GM19240 (cell line): Measurements from ENCODE around the gene NANS.

Experiments
- DNase-seq: peaks from one replicate; pipeline ENCODE4 v3.0.0; 2011; ENCODE audit warnings: low spot score; ENCODE audit not compliant: insufficient read length

Gene NANS

DNA sequence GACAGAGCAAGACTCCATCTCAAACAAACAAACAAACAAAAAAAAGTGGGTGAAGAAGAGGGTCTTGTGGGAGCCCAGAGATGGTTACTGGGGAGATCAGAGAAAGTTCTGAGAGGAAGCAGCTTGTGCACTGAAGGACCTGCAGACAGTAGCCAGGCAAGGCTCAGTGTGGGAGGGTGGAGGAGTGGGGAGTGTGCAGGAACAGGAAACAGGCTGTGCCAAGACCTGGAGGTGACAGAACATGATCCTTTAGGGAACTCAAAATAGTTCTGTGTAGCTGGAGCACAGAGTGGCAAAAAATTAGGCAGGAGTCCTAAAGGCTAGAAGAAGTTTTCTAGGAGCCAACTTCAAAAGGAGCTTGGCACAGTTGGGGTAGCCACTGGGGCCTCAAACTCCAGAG, 19.2 kb upstream of the NANS start:
- DNase-seq: no peak

DNA sequence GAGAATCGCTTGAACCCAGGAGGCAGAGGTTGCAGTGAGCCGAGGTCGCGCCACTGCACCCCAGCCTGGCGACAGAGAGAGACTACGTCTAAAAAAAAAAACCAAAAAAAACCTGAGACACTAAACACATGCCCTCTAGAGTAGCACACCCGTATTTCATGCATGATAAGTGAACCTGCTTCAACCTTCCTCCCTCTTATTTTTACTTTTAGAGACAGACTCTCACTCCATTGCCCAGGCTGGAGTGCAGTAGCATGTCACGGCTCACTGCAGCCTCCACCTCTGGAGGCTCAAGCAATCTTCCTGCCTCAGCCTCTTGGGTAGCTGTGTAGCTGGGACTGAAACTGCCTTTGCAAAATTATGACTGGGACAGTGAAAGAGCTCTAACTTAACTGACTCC, 17.6 kb upstream of the NANS start:
- DNase-seq: no peak

DNA sequence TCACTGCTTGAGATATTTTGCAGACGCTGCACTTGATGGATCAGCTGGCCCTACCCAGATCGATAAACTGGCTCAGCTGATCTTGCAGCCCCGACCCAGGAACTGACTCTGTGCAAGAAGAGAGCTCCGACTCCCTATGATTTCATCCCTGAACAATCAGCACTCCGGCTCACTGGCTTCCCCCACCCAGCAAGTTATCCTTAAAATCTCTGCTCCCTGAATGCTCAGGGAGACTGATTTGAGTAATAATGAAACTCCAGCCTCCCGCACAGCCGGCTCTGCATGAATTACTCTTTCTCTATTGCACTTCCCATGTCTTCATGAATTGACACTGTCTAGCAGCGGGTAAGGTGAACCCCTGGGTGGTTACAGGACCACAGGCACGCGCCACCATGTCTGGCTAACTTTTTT, 16.9 kb upstream of the NANS start:
- DNase-seq: no peak

DNA sequence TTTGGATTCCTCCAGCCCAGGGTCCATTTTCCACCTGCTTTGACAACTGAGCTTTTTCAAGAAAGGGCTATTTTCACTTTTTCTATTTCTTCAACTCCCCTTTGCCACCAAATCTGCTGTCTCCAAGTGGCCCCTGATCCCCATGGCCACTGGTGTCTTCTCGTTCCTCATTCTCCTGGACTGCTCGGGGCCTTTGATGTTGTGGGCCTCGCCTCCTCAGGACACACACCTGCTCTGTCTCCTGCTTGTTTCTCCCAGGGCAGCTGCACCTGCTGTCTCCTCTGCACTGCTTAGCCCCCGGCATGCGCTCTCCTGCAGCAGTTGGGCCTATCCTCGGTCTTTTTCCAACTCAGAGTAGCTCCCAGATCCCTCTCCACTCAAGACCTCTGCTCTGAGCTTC, 16.3 kb upstream of the NANS start:
- no peak for DNase-seq

DNA sequence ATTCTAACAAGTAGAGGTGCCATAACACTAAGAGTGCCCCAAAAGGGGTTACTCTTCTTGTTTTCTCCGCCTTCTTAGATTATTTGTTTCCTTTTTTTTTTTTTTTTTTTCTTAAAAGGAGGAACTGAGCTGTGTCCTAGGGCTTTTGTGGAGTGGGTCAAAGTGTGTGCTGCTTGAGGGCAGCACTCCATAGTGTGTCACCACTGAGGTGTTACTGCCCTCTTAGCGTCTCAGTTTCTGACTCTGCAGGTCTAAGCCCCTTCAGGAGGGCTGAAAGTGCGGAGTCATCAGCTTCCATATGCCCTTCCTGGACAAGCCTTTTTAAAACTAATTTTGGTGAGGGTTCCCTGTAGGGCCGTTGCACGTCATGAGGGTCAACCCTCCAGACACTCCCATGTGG, 12.6 kb upstream of the NANS start:
- no peak for DNase-seq

DNA sequence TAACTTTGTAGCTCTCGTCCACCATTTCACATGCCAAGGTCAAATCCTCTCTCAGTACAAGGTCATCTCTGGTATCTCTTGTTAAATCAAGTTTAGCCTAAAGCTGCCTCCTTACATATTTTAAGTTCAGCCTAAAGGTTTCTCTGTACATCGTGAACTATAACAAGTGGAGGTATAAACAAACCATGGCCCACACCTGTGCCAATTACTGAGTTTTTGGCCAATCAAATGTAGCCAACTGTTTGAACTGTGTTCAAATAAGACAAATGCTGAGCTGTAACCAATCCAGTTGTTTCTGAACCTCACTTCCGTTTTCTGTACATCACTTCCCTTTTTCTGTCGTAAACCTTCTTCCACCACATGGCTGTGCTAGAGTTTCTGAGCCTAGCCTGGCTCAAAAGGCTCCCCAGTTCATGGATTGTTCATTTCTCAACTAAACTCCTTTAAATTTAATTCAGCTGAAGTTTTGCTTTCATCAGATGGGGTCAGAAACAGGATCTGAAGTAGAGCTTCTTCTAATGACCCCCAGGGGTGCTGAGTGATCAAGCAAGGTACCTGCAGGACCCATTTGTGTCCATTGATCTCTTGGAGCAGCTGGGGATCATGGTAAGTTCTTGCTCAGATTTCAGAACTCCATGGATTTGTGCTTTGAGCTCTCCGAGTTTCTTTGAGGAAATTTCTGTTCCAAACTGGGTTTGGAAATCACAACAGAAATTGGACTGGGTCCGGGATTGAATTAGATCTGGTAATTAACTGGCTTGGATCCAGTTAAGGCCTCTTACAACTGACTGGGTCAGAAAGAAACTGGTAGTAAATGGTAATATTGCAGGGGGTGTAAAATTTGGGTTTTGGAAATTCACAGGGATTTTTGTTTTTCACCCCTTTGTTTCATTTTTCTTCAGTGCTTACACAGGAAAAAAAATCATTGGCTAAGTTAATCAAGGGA, 11.0 kb upstream of the NANS start:
- DNase-seq: no peak

DNA sequence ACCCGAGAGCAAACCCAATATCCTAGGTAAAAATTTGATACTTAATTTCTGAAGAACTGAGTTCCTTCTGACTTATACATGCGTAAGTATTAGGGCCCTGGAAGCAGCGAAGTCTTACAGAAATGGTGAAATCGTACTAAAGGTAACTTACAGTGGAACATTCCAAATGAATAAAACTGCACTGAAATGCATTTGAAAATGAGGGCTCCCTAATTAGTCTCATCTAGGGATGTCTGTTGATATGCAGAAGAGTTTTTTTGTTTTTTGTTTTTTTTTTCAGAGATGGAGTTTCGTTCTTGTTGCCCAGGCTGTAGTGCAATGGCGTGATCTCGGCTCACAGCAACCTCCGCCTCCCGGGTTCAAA, 10.4 kb upstream of the NANS start:
- no peak for DNase-seq

DNA sequence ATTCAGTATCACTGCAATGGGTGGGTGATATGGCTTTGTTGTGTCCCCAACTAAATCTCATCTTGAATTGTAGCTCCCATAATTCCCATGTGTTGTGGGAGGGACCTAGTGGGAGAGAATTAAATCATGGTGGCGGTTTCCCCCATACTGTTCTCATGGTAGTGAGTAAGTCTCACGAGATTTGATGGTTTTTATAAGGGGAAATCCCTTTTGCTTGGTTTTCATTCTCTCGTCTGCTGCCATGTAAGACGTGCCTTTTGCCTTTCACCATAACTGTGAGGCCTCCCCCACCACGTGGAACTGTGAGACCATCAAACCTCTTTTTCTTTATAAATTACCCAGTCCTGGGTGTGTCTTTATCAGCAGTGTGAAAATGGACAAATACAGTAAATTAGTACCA, 9.5 kb upstream of the NANS start:
- DNase-seq: no peak

DNA sequence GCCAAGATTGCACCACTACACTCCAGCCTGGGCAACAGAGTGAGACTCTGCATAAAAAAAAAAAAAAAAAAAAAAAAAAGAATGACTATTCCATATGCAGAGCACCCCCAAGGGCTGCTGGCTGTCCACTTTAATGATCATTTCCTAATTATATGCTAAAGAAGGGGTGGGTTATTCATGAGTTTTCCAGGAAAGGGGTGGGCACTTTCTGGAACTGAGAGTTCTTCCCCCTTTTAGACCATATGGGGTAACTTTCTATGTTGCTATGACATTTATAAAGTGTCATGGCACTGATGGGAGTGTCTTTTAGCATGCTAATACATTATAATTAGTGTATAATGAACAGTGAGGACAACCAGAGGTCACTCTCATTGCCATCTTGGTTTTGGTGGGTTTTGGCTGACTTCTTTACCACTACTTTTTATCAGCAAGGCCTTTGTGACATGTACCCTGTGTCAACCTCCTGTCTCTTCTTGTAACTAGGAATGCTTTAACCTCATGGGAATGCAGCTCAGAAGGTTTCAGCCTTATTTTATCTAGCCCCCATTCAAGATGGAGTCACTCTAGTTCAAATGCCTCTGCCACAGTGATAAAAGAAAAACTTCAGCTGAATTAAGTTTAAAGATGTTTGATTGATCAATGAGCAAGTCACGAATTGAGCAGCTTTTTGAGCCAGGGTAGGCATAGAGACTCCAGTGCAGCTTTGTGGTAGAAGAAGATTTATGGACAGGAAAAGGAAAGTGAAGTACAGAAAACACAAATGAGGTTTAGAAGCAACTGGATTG, 7.1 kb upstream of the NANS start:
- no peak for DNase-seq

DNA sequence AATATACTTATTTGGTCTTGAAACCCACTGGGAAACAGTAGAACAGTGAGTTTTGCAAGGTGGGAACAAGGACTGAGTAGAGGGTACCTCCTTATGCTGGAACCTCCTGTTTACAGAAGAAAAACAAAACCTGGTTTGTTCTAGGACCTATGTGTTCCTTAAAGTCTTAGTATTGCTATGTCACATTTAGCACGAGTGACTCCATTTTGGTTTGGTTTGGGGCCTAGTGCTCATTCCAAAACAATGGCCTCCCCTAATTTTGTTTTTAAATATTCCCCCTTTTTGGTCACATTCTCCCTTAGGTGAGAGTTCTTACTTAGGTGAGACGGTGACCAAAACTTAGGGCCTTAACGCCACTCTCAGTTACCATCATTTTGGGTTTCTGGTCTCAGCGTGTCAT, 6.2 kb upstream of the NANS start:
- no peak for DNase-seq

DNA sequence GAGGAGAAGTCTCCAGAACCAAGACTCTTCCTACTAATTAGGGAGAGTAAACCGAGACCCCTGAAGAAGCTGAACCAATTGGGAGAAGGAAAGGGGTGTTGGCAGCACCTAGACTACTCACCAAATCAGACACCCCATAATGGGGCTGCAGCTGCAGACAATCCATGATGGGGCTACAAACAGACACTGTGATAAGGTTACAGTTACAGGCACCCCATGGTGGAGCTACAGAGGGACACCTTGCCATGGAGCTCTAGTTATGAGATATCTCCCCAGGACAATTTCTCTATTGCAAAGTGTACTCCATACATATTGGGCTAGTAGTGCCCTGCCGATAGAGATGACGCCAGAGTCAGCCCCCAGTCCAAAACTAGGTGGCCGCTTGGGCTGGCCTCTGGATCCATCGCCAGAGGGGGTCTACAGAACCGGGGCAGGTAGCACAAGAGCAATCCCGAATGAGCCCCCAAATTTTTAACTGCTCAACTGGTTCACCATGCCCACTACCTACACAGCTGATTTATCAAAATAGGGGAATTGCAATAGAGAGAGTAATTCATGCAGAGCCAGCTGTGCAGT, 2.1 kb upstream of the NANS start:
- no peak for DNase-seq

DNA sequence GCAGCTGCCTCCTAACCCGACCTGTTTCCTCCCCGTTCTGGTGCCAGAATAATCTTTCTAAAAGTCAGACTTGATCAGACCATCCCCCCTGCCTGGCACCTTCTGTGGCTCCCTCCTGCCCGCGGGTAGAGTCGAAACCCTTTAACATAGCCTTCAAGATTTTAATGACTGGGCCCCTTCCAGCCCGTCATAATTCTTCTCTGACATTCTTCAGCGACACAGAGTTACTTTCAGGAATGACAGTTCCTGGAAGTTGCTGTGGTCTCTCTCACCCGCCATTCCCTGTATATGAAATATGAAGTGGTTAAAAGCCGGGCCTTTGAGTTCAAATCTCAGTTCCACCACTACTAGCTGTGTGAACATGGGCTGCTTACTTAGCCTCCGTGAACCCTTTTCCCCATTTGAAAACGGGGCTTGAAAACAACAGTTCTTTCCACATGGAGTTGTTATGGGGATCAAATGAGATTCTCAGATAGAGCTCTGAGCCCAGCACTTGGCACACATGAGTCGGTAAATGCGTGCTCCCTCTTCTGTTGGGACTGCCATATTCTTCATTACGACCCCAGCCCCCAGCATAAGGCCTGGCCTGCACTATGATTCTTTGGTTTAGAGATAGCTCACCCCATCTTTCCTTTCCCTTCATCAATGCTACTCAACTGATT, 737 bp downstream of the NANS start:
- no peak for DNase-seq

DNA sequence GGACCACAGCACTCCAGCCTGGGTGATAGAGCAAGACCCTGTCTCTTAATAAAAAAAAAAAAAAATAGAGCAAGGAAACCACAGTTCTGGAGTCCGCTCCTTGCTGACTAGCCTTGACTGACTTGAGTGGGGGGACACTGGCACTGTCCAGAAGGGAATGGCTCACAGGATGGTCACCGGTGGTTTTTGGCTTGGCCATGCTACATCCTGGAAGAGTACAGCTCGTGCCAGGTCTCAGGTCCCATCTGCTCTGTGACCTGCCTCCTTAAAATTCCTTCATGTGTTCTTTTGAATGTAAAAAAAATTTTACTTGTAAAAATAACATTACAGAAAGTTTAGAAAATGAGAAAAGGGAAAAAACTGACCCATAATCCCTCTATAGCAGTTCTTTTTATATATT, 5.6 kb downstream of the NANS start:
- no peak for DNase-seq

DNA sequence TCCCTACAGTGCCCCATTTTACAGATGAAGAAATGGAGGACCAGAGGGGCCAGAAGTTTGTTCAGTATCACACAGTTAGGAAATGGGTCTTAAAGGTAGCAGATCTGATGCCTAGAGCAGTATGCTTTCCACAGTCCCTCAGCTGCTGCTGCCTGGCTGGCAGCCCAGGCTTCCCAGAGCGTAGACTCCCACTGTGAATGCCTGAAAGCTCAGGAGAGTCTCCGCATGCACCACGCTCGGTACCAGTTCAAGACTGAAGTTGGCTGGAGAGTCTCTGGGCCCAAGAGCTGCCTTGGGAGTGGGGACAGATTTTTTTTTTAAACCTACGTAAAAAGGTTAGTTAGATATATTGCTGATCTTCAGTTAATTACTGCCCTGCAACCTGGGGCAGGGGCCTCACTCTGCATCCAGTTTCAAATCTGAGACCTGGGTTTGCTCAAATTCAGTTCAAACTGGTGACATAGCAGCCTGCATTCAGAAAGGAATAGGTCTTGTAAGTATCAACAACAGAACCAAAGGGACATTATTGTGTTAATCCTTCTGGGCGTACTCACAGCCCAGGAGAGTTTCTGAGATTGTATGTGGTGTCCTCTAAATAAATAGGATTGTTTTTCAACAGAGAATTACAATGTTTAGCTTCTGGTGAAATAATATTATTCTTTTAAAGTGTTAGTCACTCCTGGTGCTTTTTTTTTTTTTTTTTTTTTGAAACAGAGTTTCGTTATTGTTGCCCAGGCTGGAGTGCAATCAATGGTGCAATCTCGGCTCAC, 8.3 kb downstream of the NANS start:
- no peak for DNase-seq

DNA sequence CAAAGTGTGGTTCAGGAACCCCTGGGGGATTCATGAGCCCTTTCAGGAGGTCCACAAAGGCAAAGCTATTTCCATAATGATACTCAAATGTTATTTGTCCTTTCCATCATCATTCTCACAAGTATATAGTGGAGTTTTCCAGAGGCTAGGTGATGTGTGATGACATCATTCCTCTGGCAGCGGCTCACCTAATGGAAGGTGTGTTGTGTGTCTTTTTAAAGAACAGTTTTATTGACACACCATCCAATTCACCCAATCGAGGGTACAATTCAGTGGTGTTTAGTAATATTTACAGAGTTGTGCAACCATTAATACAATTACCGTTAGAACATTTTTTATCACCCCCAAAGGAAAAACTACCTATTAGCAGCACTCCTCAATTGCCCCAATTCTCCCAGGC, 9.7 kb downstream of the NANS start:
- DNase-seq: no peak

DNA sequence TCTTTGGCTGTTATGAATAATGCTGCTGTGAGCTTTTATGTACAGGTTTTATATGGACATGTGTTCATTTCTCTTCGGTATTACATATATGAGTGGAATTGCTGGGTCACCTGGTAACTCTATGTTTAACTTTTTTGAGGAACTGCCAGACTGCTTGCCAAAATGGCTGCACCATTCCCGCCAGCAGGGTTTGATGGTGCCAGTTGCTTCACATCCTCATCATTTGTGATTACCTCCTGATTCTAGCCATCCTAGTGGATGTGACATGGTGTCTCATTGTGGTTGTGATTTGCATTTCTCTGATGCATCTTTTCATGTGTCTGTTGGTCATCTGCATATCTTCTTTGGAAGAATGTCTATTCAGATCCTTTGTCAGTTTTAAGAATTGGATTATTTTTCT, 10.7 kb downstream of the NANS start:
- no peak for DNase-seq

DNA sequence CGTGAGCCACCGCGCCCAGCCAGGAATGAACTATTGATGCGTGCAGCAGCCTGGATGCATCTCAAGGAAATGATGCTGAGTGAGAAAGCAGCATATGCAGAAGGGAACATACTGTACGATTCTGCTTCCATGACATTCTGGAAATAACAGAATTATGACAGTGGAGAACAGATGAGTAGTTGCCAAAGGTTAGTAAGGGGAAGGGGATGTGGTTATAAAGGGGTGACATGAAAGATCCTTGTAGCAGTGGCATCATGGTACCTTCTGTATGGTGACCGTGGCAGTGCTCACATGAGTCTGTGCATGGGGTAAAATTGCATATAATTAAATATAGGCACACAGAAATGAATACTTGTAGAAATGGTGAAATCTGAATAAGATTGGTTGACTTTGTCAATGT, 13.0 kb downstream of the NANS start:
- no peak for DNase-seq

DNA sequence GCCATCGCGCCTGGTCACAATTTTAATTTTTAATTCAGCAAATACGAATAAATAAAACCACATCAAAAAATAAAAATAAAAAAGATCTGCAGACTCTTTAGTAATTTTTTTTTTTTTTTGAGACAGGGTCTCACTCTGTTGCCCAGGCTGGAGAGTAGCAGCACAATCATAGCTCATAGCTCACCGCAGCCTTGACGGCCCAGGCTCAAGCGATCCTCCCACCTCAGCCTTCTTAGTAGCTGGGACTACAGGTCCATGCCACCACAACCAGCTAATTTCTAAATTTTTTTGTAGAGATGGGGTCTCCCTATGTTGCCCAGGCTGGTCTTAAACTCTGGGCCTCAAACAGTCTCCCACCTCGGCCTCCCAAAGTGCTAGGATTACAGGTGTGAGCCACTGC, 14.2 kb downstream of the NANS start:
- no peak for DNase-seq

DNA sequence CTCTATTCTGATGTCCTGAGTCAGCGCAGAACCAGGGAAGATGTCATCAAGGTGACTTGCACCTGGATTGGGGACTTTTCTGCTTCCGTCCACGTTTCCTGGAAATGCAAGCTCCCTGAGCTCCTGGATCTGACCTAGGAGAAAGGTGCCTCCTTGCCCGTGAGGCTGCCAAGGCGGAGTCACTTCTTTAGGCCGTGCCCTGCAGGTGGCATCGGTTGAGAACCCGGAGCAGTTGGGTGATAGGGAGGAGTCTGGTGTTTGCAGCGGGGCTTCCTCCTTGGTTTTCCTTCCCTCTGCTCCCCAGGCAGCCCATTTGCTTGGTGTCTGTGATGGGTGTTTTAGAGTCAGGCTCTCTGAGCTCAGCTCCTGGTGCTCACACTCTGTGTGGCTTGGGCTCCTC, 15.2 kb downstream of the NANS start:
- DNase-seq: no peak

DNA sequence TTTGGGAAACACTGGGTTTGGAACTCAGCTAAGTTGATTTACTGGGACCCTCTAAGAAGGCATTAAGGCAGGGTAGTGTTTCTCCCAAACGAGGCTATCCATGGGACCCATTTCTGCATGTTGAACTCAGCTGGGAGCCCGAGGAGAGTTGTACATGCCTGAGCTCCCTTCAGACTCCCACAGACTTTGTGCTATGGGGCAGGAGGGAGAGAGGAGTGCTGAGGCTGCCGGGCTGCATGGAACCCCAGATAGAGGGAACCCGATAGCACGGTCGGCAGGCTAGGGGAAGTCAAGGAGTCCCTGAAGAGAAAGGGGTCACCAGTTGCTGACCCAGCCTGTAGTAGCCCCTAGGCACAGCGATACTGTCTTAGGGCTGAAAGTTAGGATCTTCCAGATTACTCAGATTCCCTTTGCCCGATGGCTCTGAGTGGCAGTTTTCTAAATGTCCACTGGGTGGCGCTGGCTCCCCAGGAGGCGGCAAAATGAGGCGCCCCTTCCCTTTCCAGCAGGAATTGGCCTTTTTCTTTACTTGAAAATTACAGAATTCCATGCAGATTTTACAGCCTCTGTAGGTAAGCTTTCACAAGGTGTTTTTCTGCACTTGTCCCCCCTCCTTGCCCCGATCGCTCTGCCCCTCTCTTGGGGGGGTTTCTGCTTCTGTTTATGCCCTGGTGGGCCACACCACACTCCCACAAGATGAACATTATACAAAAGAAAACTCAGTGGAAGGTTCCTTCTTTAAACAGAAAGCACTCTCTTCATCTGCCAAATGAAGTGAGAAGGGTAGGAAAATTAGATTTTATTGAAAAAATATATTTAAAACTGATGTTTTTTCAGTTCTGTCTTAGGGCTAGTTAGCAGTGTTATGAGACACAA, 17.8 kb downstream of the NANS start:
- peak; percentile 50 for DNase-seq
